K562 (cell line): ENCODE results near the gene MCC. TPM values are rescaled to one million over a fixed set of nuclear protein-coding genes. Genes with fewer than 3 reads are reported as not detected.

Experiments
- ATAC-seq: fragments of 200-7000 bp; cut with Tn5 transposase; 3 replicates; pipeline ENCODE4 v1.9.1; 2020; ENCODE audit warnings: moderate library complexity
- BruUV-seq: library from RNA; stranded (reverse); fragments of 400-500 nt; replicated peaks from 2 replicates; lab custom pipeline; 2021; lab: Mats Ljungman, UMichigan
- CTCF ChIA-PET: fragments of 300-600 bp; formaldehyde crosslinking; extraction: SDS; loops from one replicate; lab custom pipeline; 2021; ENCODE audit warnings: low intra/inter-chr PET ratio; lab: Yijun Ruan, JAX
- POLR2A ChIA-PET: fragments of 300-600, 350-650 bp; sonication (Branson Sonifier 250); formaldehyde crosslinking; extraction: SDS; loops from one replicate; lab custom pipeline; 2021; ENCODE audit warnings: antibody characterized with exemption, inconsistent platforms; lab: Yijun Ruan, JAX
- DNase-seq, 4 experiments: peaks; one replicate each; pipeline versions ENCODE4 v3.0.0 to v3.0.0-alpha.2; 2011 to 2018; ENCODE audit warnings: low spot score in 3 of 4, mixed read lengths in 3 of 4; ENCODE audit errors: extremely low read depth in 1 of 4
- FAIRE-seq: peaks from 2 replicates; lab custom pipeline; 2011; peaks lifted over from hg19 to GRCh38; lab: Jason Lieb, UNC
- H2AFZ ChIP-seq: 2 replicates; pipeline ENCODE4 v1.6.0; 2011; ENCODE audit warnings: low read depth, low read length, control low read depth, inconsistent platforms
- H3K27ac ChIP-seq: fragments of 200-600 bp; 3 replicates; pipeline ENCODE4 v1.8.0; 2011; ENCODE audit warnings: low read depth, mild to moderate bottlenecking, control low read depth, inconsistent platforms, low read length, moderate library complexity, mixed read lengths; ENCODE audit errors: extremely low read depth
- H3K27me3 ChIP-seq, 2 experiments: fragments of 300-600 bp in 1 of 2; 2 replicates in 1 of 2; 3 replicates in 1 of 2; pipeline versions ENCODE4 v1.6.0 to v1.8.0; 2011; ENCODE audit warnings: inconsistent platforms in 2 of 2, low read length in 2 of 2, mild to moderate bottlenecking in 1 of 2, mixed read lengths in 1 of 2, moderate library complexity in 1 of 2; ENCODE audit not compliant: control insufficient read depth in 2 of 2, insufficient read depth in 2 of 2
- H3K36me3 ChIP-seq: fragments of 300-600 bp; 3 replicates; pipeline ENCODE4 v1.8.0; 2011; ENCODE audit warnings: mild to moderate bottlenecking, low read length, inconsistent platforms; ENCODE audit not compliant: control insufficient read depth, insufficient read depth
- H3K4me1 ChIP-seq, 2 experiments: fragments of 200-600 bp in 1 of 2; replicated peaks in 1 of 2; 2 replicates in 1 of 2; 3 replicates in 1 of 2; pipeline versions ENCODE4 v1.5.1 to v1.8.0; 2011; ENCODE audit warnings: inconsistent platforms in 2 of 2, low read length in 2 of 2, mild to moderate bottlenecking in 1 of 2, mixed read lengths in 1 of 2, moderate library complexity in 1 of 2; ENCODE audit not compliant: control insufficient read depth in 2 of 2, insufficient read depth in 2 of 2
- H3K4me2 ChIP-seq: 2 replicates; pipeline ENCODE4 v1.6.1; 2011; ENCODE audit warnings: low read length, control low read depth, inconsistent platforms, mixed read lengths; ENCODE audit not compliant: insufficient read depth
- H3K4me3 ChIP-seq: fragments of 200-600 bp; sonication (generic), shearing (Covaris generic); 2 replicates; pipeline ENCODE4 v1.5.1; 2016; ENCODE audit warnings: control low read depth, inconsistent platforms
- H3K79me2 ChIP-seq: fragments of 200-600 bp; 3 replicates; pipeline ENCODE4 v1.8.0; 2011; ENCODE audit warnings: low read length, inconsistent platforms; ENCODE audit not compliant: control insufficient read depth, insufficient read depth
- H3K9ac ChIP-seq, 2 experiments: 2 replicates each; pipeline versions ENCODE4 v1.6.0 to v1.6.1; 2011; ENCODE audit warnings: low read depth in 2 of 2, low read length in 2 of 2, control low read depth in 1 of 2, inconsistent platforms in 1 of 2, mild to moderate bottlenecking in 1 of 2, mixed read lengths in 1 of 2; ENCODE audit not compliant: insufficient read depth in 1 of 2
- H3K9me1 ChIP-seq: one replicate; pipeline ENCODE4 v1.6.0; 2011; ENCODE audit warnings: inconsistent platforms, mild to moderate bottlenecking, low read length, moderate library complexity; ENCODE audit not compliant: control insufficient read depth, insufficient read depth
- H3K9me3 ChIP-seq: replicated peaks from 2 replicates; pipeline ENCODE4 v1.5.1; 2011; ENCODE audit warnings: low read depth, low read length, inconsistent platforms; ENCODE audit not compliant: control insufficient read depth, insufficient read depth
- H4K20me1 ChIP-seq: replicated peaks from 2 replicates; pipeline ENCODE4 v1.6.1; 2011; ENCODE audit warnings: low read length, inconsistent platforms, mixed read lengths; ENCODE audit not compliant: control insufficient read depth, insufficient read depth
- CBFA2T2 ChIP-seq: fragments of 450-650 bp; conservative IDR thresholded peaks from 2 replicates; pipeline ENCODE4 v1.6.1; 2017; ENCODE audit warnings: mild to moderate bottlenecking
- ELF2 ChIP-seq: fragments of 250-450 bp; sonication (Bioruptor Pico); IDR thresholded peaks from 2 replicates; pipeline ENCODE4 v1.5.0; 2021; ENCODE audit warnings: mild to moderate bottlenecking
- KLF1 ChIP-seq: fragments of 450-650 bp; IDR thresholded peaks from 2 replicates; pipeline ENCODE4 v1.6.1; 2016; ENCODE audit warnings: missing genetic modification characterization, missing compliant biosample characterization
- MCM5 ChIP-seq: fragments of 450-650 bp; IDR thresholded peaks from 2 replicates; pipeline ENCODE4 v1.6.1; 2016; ENCODE audit warnings: low read depth
- NFATC3 ChIP-seq: fragments of 450-650 bp; IDR thresholded peaks from 2 replicates; pipeline ENCODE4 v1.6.1; 2017; ENCODE audit warnings: mild to moderate bottlenecking
- NONO ChIP-seq, 2 experiments: fragments of 200-400 bp in 1 of 2; fragments of 450-650 bp in 1 of 2; formaldehyde crosslinking in 1 of 2; IDR thresholded peaks; 2 replicates each; pipeline ENCODE4 v1.6.1; 2017; ENCODE audit warnings: low read depth in 2 of 2, mild to moderate bottlenecking in 2 of 2, moderate library complexity in 2 of 2, low read length in 1 of 2
- POLR2A ChIP-seq: fragments of 450-650 bp; conservative IDR thresholded peaks from 2 replicates; pipeline ENCODE4 v1.6.1; 2016
- RFX7 ChIP-seq: fragments of 250-450 bp; sonication (Bioruptor Pico); IDR thresholded peaks from 2 replicates; pipeline ENCODE4 v1.5.1; 2021; ENCODE audit warnings: mild to moderate bottlenecking
- RREB1 ChIP-seq: fragments of 250-450 bp; sonication (Bioruptor Pico); IDR thresholded peaks from 2 replicates; pipeline ENCODE4 v1.4.0; 2020
- SMAD2 ChIP-seq: fragments of 150-350 bp; IDR thresholded peaks from 2 replicates; pipeline ENCODE4 v1.6.1; 2014; ENCODE audit warnings: low read depth, mild to moderate bottlenecking, low read length
- THAP7 ChIP-seq: fragments of 250-450 bp; sonication (Bioruptor Pico); IDR thresholded peaks from 2 replicates; pipeline ENCODE4 v1.5.0; 2021
- TOE1 ChIP-seq, 2 experiments: fragments of 450-650 bp in 1 of 2; sonication (generic) in 1 of 2; formaldehyde crosslinking in 1 of 2; IDR thresholded peaks; 2 replicates each; pipeline versions ENCODE4 v1.7.1 to v1.8.0; 2016 to 2022; ENCODE audit warnings: borderline replicate concordance in 2 of 2, mild to moderate bottlenecking in 2 of 2, antibody characterized with exemption in 1 of 2, inconsistent platforms in 1 of 2, low read depth in 1 of 2, missing genetic modification reagents in 1 of 2, moderate library complexity in 1 of 2
- in situ Hi-C: fragments of 300-500 bp; cut with MboI; formaldehyde crosslinking; loops from 4 replicates; pipeline ENCODE4 v1.15.0; 2018; ENCODE audit warnings: inconsistent platforms, mixed read lengths
- intact Hi-C: fragments of 100-400 bp; cut with micrococcal nuclease; formaldehyde crosslinking; loops from 2 replicates; pipeline ENCODE4 v1.14.2; 2022
- polyA plus RNA-seq, 8 experiments: library from polyadenylated mRNA; depleted of rRNA in 4 of 8; stranded (reverse) in 5 of 8; unstranded in 3 of 8; fragments of >200 nt; fragmentation: Nextera tagmentation in 2 of 8; fragmentation: Illumina TruSeq in 1 of 8; extraction: Ambion mirVana in 2 of 8; extraction: Trizol in 1 of 8; gene quantifications; 2 replicates each; pipeline versions ENCODE4 v1.2.1 to v1.2.3, GENCODE V29; 2011 to 2014; ENCODE audit warnings: inconsistent platforms in 1 of 8, missing spikeins in 1 of 8
- total RNA-seq, 7 experiments: library from RNA; depleted of rRNA in 6 of 7; stranded (reverse); fragments of >200 nt in 6 of 7; fragmentation: Illumina TruSeq in 2 of 7; extraction: Trizol in 2 of 7; gene quantifications; 2 replicates each; pipeline versions ENCODE4 v1.2.1 to v1.2.3, GENCODE V29; 2011 to 2021; ENCODE audit warnings: low replicate concordance in 1 of 7
- TF ChIP-seq, protein P1 (sequence below): fragments of 200-400 bp; formaldehyde crosslinking; IDR thresholded peaks from 2 replicates; pipeline ENCODE4 v1.6.1; 2017; ENCODE audit warnings: mild to moderate bottlenecking, low read depth, low read length, moderate library complexity

MCC gene
- total and polyA plus RNA-seq, 9 of the 15 experiments (the other 6 are each of a cell fraction or from before 2014, with no cell fraction given), result 0.04 to 0.24 (median 0.06) TPM; not detected in 1

DNA sequence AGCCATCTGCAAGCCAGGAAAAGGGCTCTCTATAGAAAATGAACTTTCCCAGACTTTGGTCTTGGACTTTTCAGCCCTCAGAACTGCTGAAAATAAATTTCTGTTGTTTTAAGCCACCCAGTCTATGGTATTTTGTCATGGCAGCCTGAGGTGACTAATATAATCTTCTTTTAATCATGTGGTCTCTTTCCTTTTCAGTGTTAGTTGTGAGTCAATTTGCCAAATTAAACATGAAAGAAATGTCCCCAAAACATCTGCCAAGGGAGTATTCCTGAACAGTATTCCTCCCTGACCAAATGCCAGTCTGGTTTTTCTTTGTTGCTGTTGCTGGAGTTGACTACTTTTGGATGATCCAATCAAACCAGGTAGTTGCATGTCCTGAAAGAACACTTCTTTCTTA, 20.5 kb upstream of the MCC start:
- H3K9ac ChIP-seq, result no peak overlapping the region
- DNase-seq (no peak), ATAC-seq (no peak), FAIRE-seq (no peak)
- no peaks in the 10 kb centered on the region for H3K9me1 ChIP-seq
- H3K4me1 ChIP-seq, result peaks cover 0 to 2% of the 10 kb centered on the region in 2 experiments; a peak in 1 of 5 replicates
- no peaks in the 10 kb centered on the region for H4K20me1 ChIP-seq
- H2AFZ ChIP-seq, result no peak overlapping the region
- H3K27ac ChIP-seq, result no peak overlapping the region
- intact Hi-C loops, result loop anchor here (5.0 kb wide), 1 partner anchor 61 kb away; no protein-coding TSS in a partner anchor
- peaks cover 9% of the 10 kb centered on the region for H3K79me2 ChIP-seq
- H3K4me3 ChIP-seq, result no peak overlapping the region
- H3K4me2 ChIP-seq, result no peak overlapping the region
- POLR2A ChIA-PET, result no interaction called here
- peaks cover 5% of the 10 kb centered on the region for H3K9me3 ChIP-seq
- no peaks in the 10 kb centered on the region; a peak in 2 of 5 replicates for H3K27me3 ChIP-seq
- BruUV-seq, result no TSS peak
- in situ Hi-C loops, result no loop called here
- CTCF ChIA-PET, result no interaction called here
- no peaks in the 10 kb centered on the region for H3K36me3 ChIP-seq
- no peak for TF ChIP-seq MCM5
- no peak for TF ChIP-seq NFATC3
- no peak for TF ChIP-seq THAP7
- TF ChIP-seq RREB1, result no peak
- no peak for TF ChIP-seq ELF2 (CRISPR knock-in tag)
- no peak for TF ChIP-seq NONO (IDR thresholded peaks at IDR 0.05; ENCODE audit: low read depth in 2 of 2, low read length in 1 of 2)
- TF ChIP-seq, protein P1, sequence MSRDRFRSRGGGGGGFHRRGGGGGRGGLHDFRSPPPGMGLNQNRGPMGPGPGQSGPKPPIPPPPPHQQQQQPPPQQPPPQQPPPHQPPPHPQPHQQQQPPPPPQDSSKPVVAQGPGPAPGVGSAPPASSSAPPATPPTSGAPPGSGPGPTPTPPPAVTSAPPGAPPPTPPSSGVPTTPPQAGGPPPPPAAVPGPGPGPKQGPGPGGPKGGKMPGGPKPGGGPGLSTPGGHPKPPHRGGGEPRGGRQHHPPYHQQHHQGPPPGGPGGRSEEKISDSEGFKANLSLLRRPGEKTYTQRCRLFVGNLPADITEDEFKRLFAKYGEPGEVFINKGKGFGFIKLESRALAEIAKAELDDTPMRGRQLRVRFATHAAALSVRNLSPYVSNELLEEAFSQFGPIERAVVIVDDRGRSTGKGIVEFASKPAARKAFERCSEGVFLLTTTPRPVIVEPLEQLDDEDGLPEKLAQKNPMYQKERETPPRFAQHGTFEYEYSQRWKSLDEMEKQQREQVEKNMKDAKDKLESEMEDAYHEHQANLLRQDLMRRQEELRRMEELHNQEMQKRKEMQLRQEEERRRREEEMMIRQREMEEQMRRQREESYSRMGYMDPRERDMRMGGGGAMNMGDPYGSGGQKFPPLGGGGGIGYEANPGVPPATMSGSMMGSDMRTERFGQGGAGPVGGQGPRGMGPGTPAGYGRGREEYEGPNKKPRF, result no peak
- TF ChIP-seq POLR2A, result no peak
- no peak for TF ChIP-seq TOE1 (IDR thresholded peaks at IDR 0.05; ENCODE audit: borderline replicate concordance)
- TF ChIP-seq TOE1 (CRISPR knock-in tag; IDR thresholded peaks at IDR 0.05; ENCODE audit: borderline replicate concordance, low read depth), result no peak
- TF ChIP-seq RFX7 (CRISPR knock-in tag), result no peak
- no peak for TF ChIP-seq KLF1
- no peak for TF ChIP-seq CBFA2T2
- TF ChIP-seq SMAD2, result no peak
